Adrenal gland (tissue), 5 donors: Measurements from ENCODE around the gene PLPPR2.

Experiments used
- CTCF ChIP-seq, 6 experiments: fragments of 450-650 bp in 4 of 6; fragments of 200-600 bp in 2 of 6; sonication (generic) in 1 of 6; IDR thresholded peaks; 1 replicate in 5 of 6; 2 replicates in 1 of 6; pipeline versions ENCODE4 v1.5.1 to v1.8.0; 2016 to 2021; ENCODE audit warnings: antibody characterized with exemption in 6 of 6, mild to moderate bottlenecking in 2 of 6, moderate library complexity in 1 of 6
- POLR2A ChIP-seq, 2 donors: fragments of 450-650 bp; IDR thresholded peaks; one replicate each; pipeline ENCODE4 v1.6.1; 2017; ENCODE audit warnings: antibody characterized with exemption in 2 of 2, mild to moderate bottlenecking in 2 of 2, moderate library complexity in 1 of 2
- donor health status: DM: no; HTN: no; CAD: no.

- no peak for TF ChIP-seq CTCF (IDR thresholded peaks at IDR 0.05)
- TF ChIP-seq POLR2A (IDR thresholded peaks at IDR 0.05) = no peak
Observed at GRCh38 chr19:11364935-11365334, 9.7 kb downstream of the PLPPR2 start.
